Urothelium cell line (cell line): ENCODE results near the gene PITPNC1.
"Not testable (repeated sequence)": the region's sequence is repeated elsewhere in the genome, so short reads cannot be mapped to it uniquely, and the experiment has no call there.

ENCODE experiments used
- DNase-seq: peaks from one replicate; pipeline ENCODE4 v3.0.0; 2011; ENCODE audit warnings: low spot score, mixed read lengths
- FAIRE-seq: peaks from 2 replicates; lab custom pipeline; 2011; peaks lifted over from hg19 to GRCh38; lab: Jason Lieb, UNC

The PITPNC1 gene

DNA sequence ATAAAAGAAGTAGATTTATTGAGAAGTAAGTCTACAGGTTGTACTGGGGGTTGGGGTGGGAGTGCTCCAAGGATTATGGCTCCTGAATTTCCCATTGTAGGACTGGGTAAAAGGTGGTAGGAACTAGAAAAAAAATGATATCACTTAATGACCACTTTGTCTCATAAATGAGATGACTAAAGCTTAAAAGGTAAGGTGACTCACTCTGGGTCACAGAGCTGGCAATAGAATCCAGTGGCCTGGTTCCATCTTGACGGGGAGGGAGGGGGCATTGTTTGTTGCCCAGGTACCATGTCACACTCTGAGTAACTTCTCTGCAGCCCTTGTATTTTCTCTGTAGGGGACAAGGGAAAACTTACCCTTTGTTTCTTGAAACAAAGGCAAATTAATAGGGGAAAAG is 126.1 kb downstream of the PITPNC1 start:
- DNase-seq (peak; percentile 71), FAIRE-seq (no peak)

- no peak for FAIRE-seq
- no peak for DNase-seq
These were observed 126.7 kb downstream of the PITPNC1 start for GRCh38 chr17:67503739-67504138.

GRCh38 chr17:67504182-67504581 is 127.1 kb downstream of the PITPNC1 start:
- DNase-seq (no peak), FAIRE-seq (no peak)

DNA sequence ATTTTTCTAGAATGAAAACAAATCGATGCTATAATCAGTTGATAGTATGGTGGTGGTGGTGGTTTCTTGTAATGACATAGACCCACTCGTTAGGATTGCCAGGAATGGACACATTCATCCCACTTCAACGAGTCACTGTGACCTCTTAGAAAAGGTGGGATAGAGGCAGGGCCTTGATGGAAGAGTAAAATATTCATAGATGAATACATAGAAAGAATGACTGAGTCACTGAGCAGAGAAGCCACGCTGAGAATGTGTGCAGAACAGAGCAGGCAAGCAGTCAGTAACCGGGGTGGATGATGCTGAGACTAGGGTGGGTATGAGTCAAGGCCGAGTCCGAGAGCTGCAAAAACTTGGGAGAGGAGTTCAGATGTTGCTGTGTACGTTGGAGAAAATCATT is 129.9 kb downstream of the PITPNC1 start:
- DNase-seq: no peak
- no peak for FAIRE-seq

- DNase-seq (no peak), FAIRE-seq (no peak)
These were observed 132.6 kb downstream of the PITPNC1 start for GRCh38 chr17:67509390-67510287.

DNA sequence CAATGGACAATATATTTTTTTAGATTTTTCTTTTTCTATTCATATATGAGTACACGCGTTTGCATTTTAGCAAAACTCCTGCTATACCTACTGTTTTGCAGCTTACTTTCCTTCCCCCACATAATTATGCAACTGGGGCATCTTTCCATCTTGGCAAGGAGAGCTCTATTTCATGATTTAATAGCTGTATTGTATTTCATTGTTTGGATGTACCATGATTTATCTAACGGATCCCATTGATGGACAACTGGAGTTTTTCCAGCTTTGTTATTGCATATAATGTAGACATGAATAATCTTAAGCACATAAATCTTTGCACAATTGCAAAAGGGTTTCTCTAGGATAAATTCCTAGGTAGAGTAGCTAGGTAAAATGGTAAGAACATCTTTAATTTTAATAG is 133.9 kb downstream of the PITPNC1 start:
- no peak for FAIRE-seq
- no peak for DNase-seq

- FAIRE-seq: no peak
- DNase-seq: no peak
These were observed 134.7 kb downstream of the PITPNC1 start for GRCh38 chr17:67511804-67512203.

DNA sequence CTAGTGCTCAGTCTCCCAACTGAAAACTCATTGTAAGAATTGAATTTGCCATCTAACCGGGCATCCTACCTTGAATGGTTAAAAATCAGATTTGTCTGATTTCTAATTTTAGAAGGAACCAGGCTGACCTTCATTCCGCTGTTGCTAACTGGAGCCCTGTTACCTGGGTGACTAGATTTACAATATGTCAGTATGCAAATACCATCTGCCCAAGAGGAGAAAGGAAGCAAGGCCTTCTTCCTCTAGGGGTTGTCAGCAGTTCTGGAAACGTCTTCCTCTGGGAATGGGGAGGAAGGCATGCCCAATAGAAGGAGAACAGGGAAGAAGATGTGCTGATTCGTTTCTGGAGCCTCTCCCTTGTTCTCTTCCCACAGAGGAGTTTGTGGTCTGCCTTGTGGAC is 137.9 kb downstream of the PITPNC1 start:
- DNase-seq (no peak), FAIRE-seq (no peak)

DNA sequence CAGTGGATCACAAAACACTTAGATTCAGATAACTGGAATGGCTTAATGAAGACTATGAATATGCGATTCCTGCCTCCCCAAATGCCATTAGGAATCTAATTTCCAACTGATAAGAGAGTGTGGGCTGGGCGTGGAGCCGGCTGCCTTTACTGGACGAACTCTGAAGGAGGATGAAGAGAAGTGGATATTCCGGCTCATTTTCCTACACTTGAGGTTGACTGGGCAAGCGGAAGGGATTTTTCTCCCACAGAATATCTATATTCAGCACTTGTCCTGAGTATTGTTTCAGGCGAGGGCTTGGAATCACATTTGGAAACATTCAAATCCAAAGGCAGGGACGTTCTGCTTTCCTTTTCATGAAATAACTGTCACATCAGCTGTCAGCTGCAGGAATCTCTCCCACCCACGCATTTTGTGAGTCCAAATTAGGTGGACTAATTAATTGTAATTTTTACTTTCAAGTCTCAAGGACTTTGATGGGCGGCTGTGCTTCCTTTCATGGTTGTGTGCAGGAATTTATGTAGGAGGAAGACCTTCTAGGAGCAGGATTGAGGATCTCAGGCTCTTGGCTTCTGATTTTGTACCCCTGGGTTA is 138.5 kb downstream of the PITPNC1 start:
- no peak for DNase-seq

GRCh38 chr17:67516571-67516970 is 139.5 kb downstream of the PITPNC1 start:
- DNase-seq, FAIRE-seq: not testable (repeated sequence)

More for the DNA sequence above, 138.5 kb downstream of the PITPNC1 start:
- FAIRE-seq: no peak

- DNase-seq (no peak), FAIRE-seq (no peak)
These were observed 140.2 kb downstream of the PITPNC1 start for GRCh38 chr17:67517325-67517724.

- FAIRE-seq (no peak), DNase-seq (no peak)
These were observed 141.8 kb downstream of the PITPNC1 start for GRCh38 chr17:67518876-67519275.

GRCh38 chr17:67519801-67520251 is 142.7 kb downstream of the PITPNC1 start:
- no peak for DNase-seq
- FAIRE-seq: no peak

DNA sequence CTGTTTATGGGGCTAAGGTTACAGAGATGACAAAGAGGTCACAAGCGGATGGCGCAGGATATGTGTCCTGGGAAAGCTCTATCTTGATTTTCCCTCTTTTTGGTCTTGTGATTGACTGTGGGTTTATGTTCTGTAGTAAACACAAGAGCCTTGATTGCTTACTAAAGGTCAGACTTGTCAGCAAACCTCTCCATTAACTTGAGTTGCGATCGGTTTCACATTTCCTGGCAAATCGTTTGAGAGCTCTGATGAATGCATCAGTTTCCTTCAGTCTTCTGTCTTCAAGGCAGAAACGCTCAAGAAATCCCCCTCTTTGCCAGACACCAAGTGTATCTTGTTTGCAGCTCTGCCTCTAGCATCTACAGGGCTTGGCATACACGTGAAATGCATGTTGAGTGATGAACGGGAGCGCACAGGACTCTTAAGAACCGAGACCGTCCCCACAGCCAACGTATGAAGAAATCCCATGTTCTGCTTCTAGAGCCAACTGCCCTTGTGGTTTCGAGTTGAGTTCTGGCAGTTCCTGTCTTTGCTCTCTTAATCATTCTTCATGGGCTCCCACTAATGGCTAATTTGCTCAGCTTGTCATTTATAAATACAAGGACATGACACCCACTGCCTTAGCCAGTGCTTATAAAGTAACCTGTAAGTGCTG is 143.3 kb downstream of the PITPNC1 start:
- FAIRE-seq (no peak), DNase-seq (no peak)

GRCh38 chr17:67520916-67521774 is 144.1 kb downstream of the PITPNC1 start:
- FAIRE-seq (no peak), DNase-seq (no peak)

- no peak for DNase-seq
- no peak for FAIRE-seq
These were observed 144.6 kb downstream of the PITPNC1 start for GRCh38 chr17:67521775-67522069.

- no peak for FAIRE-seq
- DNase-seq: no peak
These were observed 146.0 kb downstream of the PITPNC1 start for GRCh38 chr17:67523101-67523500.

DNA sequence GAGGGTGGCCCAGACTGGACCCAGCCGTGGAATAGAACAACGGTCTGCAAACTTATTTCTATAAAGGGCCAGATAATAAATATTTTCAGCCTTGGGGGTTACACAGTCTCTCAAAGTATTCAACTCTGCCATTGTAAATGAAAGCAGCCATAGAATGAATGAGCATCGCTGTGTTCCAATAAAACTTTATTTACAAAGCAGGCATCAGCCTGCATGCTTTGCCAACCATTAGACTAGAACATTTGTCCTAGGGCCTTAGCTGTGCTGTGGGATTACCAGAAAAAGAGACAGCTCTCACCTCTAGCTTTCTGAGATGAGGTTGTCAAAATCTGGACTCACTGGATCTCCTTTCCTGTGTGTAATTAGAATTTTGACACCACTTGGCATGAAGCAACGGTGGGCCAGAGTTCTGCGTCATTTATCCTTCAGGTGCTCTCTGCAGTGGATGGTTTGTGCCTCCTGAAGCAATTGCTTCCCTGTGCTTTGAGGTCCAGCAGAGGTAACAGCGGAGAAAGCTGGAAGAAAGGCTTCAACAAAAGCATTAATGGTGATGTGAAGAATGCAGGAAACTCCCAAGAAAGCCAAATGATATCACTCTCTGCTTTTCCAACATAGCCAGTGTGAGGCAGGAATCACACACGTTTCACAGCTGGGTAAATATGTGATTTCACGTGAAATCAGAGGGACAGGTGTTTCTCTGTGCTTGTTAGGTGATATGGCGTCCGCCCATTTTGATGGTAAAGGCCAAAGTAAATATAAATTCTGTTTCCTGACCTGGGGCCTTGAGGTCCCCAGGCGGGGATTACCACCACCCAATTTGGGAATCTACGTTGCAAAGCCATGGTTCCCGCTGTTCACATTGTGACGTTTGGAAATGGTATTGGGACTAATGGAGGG is 148.4 kb downstream of the PITPNC1 start:
- no peak for DNase-seq
- FAIRE-seq: no peak

- DNase-seq (no peak), FAIRE-seq (no peak)
These were observed 149.6 kb downstream of the PITPNC1 start for GRCh38 chr17:67526700-67527099.
